T-helper 1 cell treated with Interleukin-12 subunit alpha and Interleukin-12 subunit beta and Interleukin-4 antibody, amounts not matched to agents 30 ng/mL and 1 ng/mL, for 36 hours (primary cell): ENCODE measurements around the gene NOC4L. TPM values are rescaled to one million over a fixed set of nuclear protein-coding genes. Genes with fewer than 3 reads are reported as not detected.

ENCODE experiments used
- intact Hi-C: fragments of 100-400 bp; cut with micrococcal nuclease; formaldehyde crosslinking; loops from one replicate; pipeline ENCODE4 v1.15.1; 2024
- total RNA-seq: library from RNA; stranded (reverse); gene quantifications from 2 replicates; pipeline ENCODE4 v1.2.3, GENCODE V29; 2022

Gene NOC4L
- total RNA-seq, 1 donor from 2014 or later, result 26.4 TPM

DNA sequence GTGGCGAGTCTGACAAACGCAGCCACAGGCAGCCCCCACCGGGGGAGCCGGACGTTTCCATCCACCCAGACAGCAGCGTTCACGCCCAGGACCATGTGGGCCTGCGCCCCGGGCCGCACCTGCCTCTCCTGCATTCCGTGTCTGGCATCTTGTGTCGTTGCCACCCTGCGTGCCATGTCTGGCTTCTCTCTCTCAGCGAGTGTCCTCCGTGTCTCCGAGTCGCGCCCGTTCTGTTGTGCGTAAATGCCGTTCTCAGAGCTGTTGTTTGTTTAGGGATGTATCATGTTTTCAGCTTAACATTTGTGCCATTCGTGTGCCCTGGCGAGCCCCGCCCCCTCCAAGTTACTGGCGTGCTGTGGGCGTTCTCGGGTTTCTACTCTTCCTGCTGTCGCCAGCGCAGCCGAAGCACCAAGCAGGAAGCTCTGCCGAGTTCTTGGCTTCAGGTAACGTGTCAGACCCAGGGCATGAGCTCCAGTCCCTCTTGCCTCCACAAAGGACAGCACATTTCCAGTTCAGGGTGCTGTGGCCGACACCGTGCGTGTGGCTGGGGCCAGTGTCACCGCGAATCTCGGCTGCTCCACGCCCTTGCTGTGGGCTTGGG lies 34.6 kb downstream of the NOC4L start:
- intact Hi-C loops, result loop anchor here (1.0 kb wide), 1 partner anchor 10 kb away; no protein-coding TSS in a partner anchor

DNA sequence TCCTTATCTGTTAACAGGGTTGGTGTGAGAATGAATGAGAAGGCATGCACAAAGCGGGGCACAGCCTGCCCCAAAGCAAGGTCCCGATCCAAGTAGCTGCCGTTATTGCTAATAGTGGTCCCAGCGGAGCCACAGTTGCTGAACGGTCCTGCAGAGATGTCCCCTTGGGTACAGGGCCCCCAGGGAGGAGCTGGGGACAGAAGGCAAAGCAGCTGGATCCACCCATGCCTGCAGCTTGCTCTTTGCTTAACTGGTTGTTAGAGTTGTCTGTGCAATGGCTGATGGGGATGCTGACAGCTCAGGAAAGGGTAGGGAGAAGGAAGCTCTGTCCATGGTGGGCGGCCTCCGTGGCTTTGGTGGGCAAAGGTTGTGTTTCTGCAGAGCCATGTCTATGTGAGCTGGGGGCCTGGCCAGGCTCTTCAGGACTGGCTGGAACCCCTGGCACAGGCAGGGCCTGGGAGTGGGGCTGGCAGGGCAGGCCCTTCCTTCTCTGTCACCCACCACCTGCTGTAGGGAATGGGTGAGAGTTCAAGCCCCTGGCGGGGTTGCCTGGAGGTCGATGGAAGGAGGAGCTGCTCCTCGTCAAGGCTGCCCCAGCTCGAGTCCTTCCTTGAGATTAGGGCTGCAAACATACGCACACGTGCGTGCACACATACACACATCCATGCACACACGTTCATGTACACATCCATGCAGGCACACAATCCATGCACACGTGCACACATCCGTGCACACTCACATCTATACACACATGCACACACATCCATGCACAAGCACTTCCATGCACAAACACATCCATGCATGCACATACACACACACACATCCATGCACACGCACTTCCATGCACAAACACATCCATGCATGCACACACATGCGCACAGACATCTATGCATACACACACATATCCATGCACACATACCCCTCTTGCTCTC lies 35.4 kb downstream of the NOC4L start:
- intact Hi-C loops, result loop anchor here (1.0 kb wide), 1 partner anchor 10 kb away; no protein-coding TSS in a partner anchor

- intact Hi-C loops, result no loop called here
Measured at GRCh38 chr12:132180648-132181546, 36.6 kb downstream of the NOC4L start.

DNA sequence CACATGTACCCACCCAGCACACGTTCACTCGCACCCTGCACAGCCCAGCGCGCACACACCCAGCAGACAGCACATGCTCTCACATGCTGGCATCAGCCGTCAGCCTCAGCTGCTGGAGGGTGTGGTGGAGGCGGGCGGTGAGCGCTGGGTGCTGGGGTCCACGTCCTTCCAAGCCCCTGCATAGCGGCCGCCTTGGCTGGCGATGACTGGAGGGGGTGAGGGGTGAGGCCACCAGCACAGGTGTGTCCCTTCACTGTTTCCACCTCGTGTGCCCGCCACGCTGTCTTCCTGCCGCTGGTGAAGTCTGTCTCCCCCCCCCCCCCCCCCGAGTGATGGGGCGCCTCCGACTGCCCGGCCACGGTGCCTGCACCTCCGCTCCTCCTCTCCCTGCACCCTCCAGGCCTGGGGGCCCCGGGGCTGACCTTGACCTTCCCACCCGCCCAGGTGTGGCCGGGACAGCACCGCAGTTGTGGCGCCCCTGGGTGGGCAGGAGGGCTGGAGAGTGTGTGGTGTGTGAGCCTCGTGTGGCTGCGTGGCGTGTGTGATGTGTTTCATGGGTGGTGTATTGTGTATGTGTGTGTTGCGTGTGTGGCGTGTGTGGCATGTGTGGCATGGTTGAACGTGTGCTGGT lies 37.4 kb downstream of the NOC4L start:
- intact Hi-C loops, result no loop called here

GRCh38 chr12:132182206-132182710 lies 38.0 kb downstream of the NOC4L start:
- intact Hi-C loops, result no loop called here

DNA sequence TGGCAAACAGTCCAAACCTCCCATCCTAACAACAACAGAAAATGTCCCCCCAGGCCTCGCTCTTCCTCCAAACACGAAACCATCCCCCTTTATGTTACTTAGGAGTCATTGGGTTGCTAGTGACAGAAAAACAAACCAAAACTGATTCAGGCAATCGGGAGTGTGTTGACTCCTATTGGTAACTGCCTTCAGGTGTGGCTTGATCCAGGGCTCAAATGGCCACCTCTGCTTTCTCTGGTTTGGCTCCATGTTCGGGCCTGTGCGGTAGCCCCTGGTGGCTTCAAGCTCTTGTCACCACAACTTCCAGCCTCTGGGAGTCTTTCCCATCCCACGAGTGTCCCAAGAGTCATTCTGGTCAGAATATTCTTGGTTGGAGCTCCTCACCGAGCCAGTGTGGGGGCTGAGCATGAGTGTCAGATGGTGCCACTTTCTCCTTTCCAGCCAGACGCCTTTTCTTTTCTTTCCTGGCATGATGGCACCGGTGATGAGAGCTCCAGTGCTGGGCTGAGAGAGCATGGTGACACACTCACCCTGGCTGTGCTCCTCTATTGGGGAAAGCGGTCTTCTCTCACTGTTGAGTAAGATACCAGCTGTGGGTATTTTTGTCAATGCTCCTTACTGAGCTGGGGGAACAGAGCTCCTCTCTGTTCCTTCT lies 38.6 kb downstream of the NOC4L start:
- intact Hi-C loops, result no loop called here

- intact Hi-C loops, result loop anchor here (1.0 kb wide), 1 partner anchor 40 kb away; no protein-coding TSS in a partner anchor
Measured at GRCh38 chr12:132185705-132186104, 41.4 kb downstream of the NOC4L start.

DNA sequence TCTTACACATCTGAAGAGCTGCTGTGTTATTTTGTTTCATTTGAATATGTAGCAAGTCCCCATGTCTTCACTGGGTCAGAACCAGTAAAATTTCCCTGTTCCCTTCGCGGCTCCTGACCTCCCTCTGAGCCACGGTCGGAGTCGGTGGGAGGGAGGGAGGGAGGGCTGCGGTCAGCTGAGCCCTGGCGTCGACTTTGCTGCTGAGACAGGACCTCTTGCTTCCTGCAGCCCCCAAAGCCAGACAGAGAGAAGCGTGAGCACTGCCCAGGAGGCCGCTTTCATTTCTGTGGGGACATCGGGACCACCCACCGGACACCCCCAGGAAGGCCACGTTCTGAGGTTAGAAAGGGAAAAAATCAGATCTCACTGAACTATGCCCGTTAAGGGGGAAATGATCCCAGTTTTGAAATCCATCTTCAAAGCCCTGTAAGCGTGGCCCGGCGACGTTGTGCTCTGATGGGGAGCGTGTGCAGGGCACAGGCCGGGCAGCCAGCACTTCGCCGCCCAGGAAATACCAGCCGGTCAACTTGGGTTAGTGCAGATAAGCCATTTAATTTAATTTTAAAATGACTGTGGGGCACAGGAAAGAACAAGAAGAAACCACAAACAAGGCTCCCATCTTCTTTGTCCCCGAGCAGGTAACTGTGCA lies 42.1 kb downstream of the NOC4L start:
- intact Hi-C loops, result loop anchor here (1.0 kb wide), 1 partner anchor 41 kb away; no protein-coding TSS in a partner anchor

DNA sequence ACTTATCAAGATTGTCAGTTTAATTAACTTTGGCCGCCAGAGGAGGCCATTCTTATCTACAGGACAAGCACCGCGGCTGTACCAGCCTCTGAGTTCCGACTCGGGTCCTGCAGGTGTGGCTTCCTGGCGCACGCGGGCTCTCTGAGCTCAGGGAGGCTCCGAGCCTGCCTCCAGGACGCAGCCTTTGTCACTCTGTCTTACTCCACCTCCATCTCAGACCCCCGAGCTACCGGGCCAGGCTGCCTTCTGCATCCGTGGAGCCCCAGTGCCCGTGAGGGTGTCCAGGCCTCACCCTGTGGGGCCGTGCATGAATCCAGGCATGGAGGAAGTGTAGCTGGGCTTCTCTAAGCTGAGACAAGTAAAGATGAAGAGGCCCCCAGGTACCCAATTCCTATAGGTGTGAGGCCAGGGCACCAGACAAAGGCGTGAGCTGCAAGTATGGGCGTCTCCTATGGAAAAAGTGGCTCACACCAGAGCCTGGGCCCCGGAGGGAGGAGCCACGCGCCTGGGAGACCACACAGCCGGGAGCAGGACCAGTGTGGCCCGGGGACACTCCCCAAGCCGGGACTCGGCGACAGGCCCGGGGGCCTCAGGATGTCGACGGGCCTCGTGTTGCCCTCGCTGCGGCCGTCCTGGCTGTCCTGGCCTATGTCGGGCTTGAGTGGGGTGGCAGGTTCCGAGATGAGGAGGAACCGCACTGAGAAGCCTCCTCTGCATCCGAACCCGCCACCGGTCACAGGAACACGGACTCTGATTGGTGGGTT lies 42.8 kb downstream of the NOC4L start:
- intact Hi-C loops, result loop anchor here (1.0 kb wide), 1 partner anchor 42 kb away; no protein-coding TSS in a partner anchor

DNA sequence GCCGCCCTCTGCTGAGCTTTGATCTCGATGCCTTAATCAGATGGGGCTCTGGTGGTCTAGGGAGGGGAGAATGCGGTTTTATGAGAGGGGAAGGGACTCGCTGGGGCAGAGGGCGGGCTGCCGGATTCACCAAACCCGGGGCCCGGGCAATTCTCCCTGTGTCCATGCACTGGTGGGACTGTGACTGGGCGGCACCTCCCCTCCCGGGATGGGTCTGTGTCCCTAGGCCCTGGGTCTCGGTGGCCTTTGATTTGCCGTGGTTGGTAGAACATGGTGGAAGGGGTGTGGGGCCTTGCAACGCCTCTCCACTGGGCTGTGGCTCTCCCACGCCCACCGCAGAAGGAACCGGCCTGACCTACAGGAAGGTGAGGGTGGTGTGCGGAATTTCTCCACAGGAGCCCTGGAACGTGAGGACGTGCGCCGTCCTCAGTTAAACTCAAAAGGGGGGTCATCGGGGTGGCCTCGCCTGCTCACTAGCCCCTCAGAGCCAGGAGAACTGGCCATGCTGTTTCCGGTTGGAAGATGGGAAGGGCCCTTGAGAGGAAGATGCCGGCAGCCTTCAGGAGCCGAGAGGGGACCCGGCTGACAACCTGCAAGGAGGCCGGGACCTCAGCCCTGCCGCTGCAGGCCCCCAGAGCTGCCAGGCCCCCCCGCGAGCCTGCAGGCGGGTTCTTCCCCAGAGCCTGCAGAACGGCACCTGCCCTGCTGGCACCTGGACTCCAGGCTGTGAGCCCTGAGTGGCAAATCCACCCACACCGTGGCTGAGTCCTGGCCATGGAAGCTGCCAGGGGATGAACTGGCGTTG lies 43.6 kb downstream of the NOC4L start:
- intact Hi-C loops, result loop anchor here (2.0 kb wide), 3 partner anchors 523 to 1315 kb away; partner anchors contain the start of genes ANKLE2, PGAM5 and RAN

- intact Hi-C loops, result loop anchor here (2.0 kb wide), 3 partner anchors 522 to 1316 kb away; partner anchors contain the start of genes ANKLE2, PGAM5 and RAN
Measured at GRCh38 chr12:132188451-132188901, 44.2 kb downstream of the NOC4L start.

- intact Hi-C loops, result loop anchor here (1.0 to 2.0 kb wide), 11 partner anchors 10 to 1316 kb away; partner anchors contain the start of genes ANKLE2, DDX51, NOC4L and PGAM5
Measured at GRCh38 chr12:132188916-132189325, 44.7 kb downstream of the NOC4L start.

DNA sequence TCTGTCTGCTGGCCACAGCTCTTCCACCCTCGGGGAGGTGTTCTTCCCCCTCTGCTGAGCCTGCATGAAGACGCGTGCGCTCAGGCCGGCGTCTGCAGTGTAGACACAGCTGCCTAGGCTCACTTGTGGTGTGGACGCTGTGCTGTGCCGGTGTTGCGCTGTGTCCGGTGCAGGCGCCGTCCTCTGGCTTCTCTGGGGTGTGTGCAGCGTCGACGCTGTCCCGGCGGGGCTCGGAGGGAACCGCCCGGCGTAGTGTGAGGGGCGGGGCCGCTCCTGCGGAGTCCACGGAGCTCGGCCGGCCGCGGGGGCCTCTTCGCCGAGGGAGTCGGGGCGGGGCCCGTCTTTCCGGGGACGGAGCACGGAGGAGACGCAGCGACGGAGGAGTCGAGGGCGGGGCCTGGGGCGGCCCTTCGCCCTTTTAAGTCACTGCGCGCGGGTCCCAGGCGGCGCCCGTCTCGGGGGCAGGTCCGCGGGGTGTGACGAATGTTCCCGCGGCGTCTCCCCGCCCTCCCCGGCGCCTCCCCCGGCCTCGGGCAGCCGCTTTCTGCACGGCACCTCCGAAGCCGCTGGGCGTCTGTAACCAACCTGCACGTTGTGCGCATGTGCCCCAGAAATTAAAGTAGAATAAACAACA lies 45.2 kb downstream of the NOC4L start:
- intact Hi-C loops, result loop anchor here (1.0 to 2.0 kb wide), 11 partner anchors 10 to 1317 kb away; partner anchors contain the start of genes ANKLE2, DDX51, NOC4L and PGAM5

- intact Hi-C loops, result no loop called here
Measured at GRCh38 chr12:132190012-132190755, 45.9 kb downstream of the NOC4L start.

GRCh38 chr12:132190834-132191500 lies 46.7 kb downstream of the NOC4L start:
- intact Hi-C loops, result no loop called here
